H9 (cell line): Measurements from ENCODE around the gene TSPYL1. TPM values are rescaled to one million over a fixed set of nuclear protein-coding genes. Genes with fewer than 3 reads are reported as not detected.

Source experiments
- DNase-seq: peaks from one replicate; pipeline ENCODE4 v3.0.0-alpha.2; 2017
- H2AFZ ChIP-seq: one replicate; pipeline ENCODE4 v1.6.1; 2013; ENCODE audit warnings: mild to moderate bottlenecking, low read length, control low read depth, moderate library complexity
- H2AK5ac ChIP-seq: 2 replicates; pipeline ENCODE4 v1.6.1; 2013; ENCODE audit warnings: low read length, control low read depth, mixed read lengths; ENCODE audit not compliant: insufficient read length
- H2BK120ac ChIP-seq: one replicate; pipeline ENCODE4 v1.6.1; 2013; ENCODE audit warnings: low read depth, mild to moderate bottlenecking, low read length, control low read depth, inconsistent platforms; ENCODE audit not compliant: poor library complexity, severe bottlenecking
- H2BK12ac ChIP-seq: 2 replicates; pipeline ENCODE4 v1.6.1; 2013; ENCODE audit warnings: low read length, control low read depth, mixed read lengths, low read depth; ENCODE audit not compliant: insufficient read length
- H2BK15ac ChIP-seq: 2 replicates; pipeline ENCODE4 v1.6.1; 2013; ENCODE audit warnings: low read depth, low read length, control low read depth
- H2BK20ac ChIP-seq: one replicate; pipeline ENCODE4 v1.6.1; 2013; ENCODE audit warnings: low read depth, mild to moderate bottlenecking, low read length, control low read depth, inconsistent platforms; ENCODE audit not compliant: poor library complexity, severe bottlenecking
- H2BK5ac ChIP-seq: 2 replicates; pipeline ENCODE4 v1.6.1; 2013; ENCODE audit warnings: low read length, control low read depth, mixed read lengths; ENCODE audit not compliant: insufficient read length
- H3K14ac ChIP-seq: 2 replicates; pipeline ENCODE4 v1.6.1; 2013; ENCODE audit warnings: low read length, control low read depth; ENCODE audit not compliant: insufficient read depth
- H3K18ac ChIP-seq: 2 replicates; pipeline ENCODE4 v1.6.1; 2013; ENCODE audit warnings: low read depth, mild to moderate bottlenecking, mixed read lengths, low read length, control low read depth; ENCODE audit not compliant: insufficient read length
- H3K23ac ChIP-seq: 2 replicates; pipeline ENCODE4 v1.6.1; 2013; ENCODE audit warnings: low read length, control low read depth, mixed read lengths, low read depth; ENCODE audit not compliant: insufficient read length
- H3K23me2 ChIP-seq: 2 replicates; pipeline ENCODE4 v1.6.1; 2013; ENCODE audit warnings: low read depth, mild to moderate bottlenecking, mixed read lengths, low read length, control low read depth; ENCODE audit not compliant: insufficient read length, poor library complexity, severe bottlenecking
- H3K27ac ChIP-seq: 2 replicates; pipeline ENCODE4 v1.5.1; 2013; ENCODE audit warnings: low read length, control low read depth, mixed read lengths, low read depth; ENCODE audit not compliant: insufficient read length
- H3K27me3 ChIP-seq: 2 replicates; pipeline ENCODE4 v1.6.1; 2013; ENCODE audit warnings: low read length, control low read depth, inconsistent platforms; ENCODE audit not compliant: insufficient read depth
- H3K4ac ChIP-seq: 2 replicates; pipeline ENCODE4 v1.6.1; 2013; ENCODE audit warnings: low read depth, mild to moderate bottlenecking, control low read depth, inconsistent platforms, low read length, moderate library complexity
- H3K4me1 ChIP-seq: 2 replicates; pipeline ENCODE4 v1.6.1; 2013; ENCODE audit warnings: low read length, control low read depth, inconsistent platforms; ENCODE audit not compliant: insufficient read depth
- H3K4me2 ChIP-seq: 2 replicates; pipeline ENCODE4 v1.6.1; 2013; ENCODE audit warnings: low read length, control low read depth, mixed read lengths; ENCODE audit not compliant: insufficient read length, insufficient read depth
- H3K56ac ChIP-seq: 2 replicates; pipeline ENCODE4 v1.6.1; 2013; ENCODE audit warnings: low read depth, mild to moderate bottlenecking, mixed read lengths, low read length, control low read depth; ENCODE audit not compliant: insufficient read length
- H3K79me1 ChIP-seq: 2 replicates; pipeline ENCODE4 v1.6.1; 2013; ENCODE audit warnings: low read depth, mild to moderate bottlenecking, moderate library complexity, low read length, control low read depth, inconsistent platforms; ENCODE audit not compliant: insufficient read depth, poor library complexity, severe bottlenecking
- H3K79me2 ChIP-seq: 2 replicates; pipeline ENCODE4 v1.6.1; 2013; ENCODE audit warnings: low read length, control low read depth, inconsistent platforms; ENCODE audit not compliant: insufficient read depth
- H3K9ac ChIP-seq: 2 replicates; pipeline ENCODE4 v1.6.1; 2013; ENCODE audit warnings: low read length, control low read depth, mixed read lengths; ENCODE audit not compliant: insufficient read length; ENCODE audit errors: extremely low read depth
- H3K9me3 ChIP-seq: one replicate; pipeline ENCODE4 v1.6.1; 2013; ENCODE audit warnings: low read depth, low read length, inconsistent platforms; ENCODE audit not compliant: control insufficient read depth
- H3T11ph ChIP-seq: one replicate; pipeline ENCODE4 v1.6.1; 2013; ENCODE audit warnings: mild to moderate bottlenecking, low read length, control low read depth, inconsistent platforms
- H4K20me1 ChIP-seq: one replicate; pipeline ENCODE4 v1.6.1; 2013; ENCODE audit not compliant: control insufficient read depth, insufficient read length, insufficient read depth
- H4K5ac ChIP-seq: 2 replicates; pipeline ENCODE4 v1.6.1; 2013; ENCODE audit warnings: low read depth, mild to moderate bottlenecking, mixed read lengths, low read length, control low read depth; ENCODE audit not compliant: insufficient read length
- H4K8ac ChIP-seq: replicated peaks from 2 replicates; pipeline ENCODE4 v1.6.1; 2013; ENCODE audit warnings: low read length, control low read depth, mixed read lengths, low read depth; ENCODE audit not compliant: insufficient read length
- H4K91ac ChIP-seq: 2 replicates; pipeline ENCODE4 v1.6.1; 2013; ENCODE audit warnings: low read depth, mild to moderate bottlenecking, moderate library complexity, mixed read lengths, low read length, control low read depth; ENCODE audit not compliant: insufficient read length
- H3K27ac Mint-ChIP-seq, 3 experiments: 2 replicates in 2 of 3; 3 replicates in 1 of 3; pipeline ENCODE4 v1.8.0; 2020 to 2021; ENCODE audit warnings: mixed read lengths in 3 of 3, mild to moderate bottlenecking in 1 of 3, moderate library complexity in 1 of 3
- H3K27me3 Mint-ChIP-seq: 2 replicates; pipeline ENCODE4 v1.8.0; 2021; ENCODE audit warnings: low read depth, mild to moderate bottlenecking, moderate library complexity, mixed read lengths
- H3K36me3 Mint-ChIP-seq, 3 experiments: 2 replicates in 2 of 3; 3 replicates in 1 of 3; pipeline ENCODE4 v1.8.0; 2020 to 2021; ENCODE audit warnings: low read depth in 3 of 3, mixed read lengths in 3 of 3; ENCODE audit not compliant: insufficient read depth in 1 of 3
- H3K4me1 Mint-ChIP-seq, 2 experiments: 2 replicates each; pipeline ENCODE4 v1.8.0; 2020; ENCODE audit warnings: mixed read lengths in 2 of 2
- H3K4me3 Mint-ChIP-seq, 2 experiments: 2 replicates in 1 of 2; 3 replicates in 1 of 2; pipeline ENCODE4 v1.8.0; 2020 to 2021; ENCODE audit warnings: mild to moderate bottlenecking in 2 of 2, mixed read lengths in 2 of 2, moderate library complexity in 1 of 2
- H3K9me3 Mint-ChIP-seq, 2 experiments: 2 replicates in 1 of 2; 3 replicates in 1 of 2; pipeline ENCODE4 v1.8.0; 2020; ENCODE audit warnings: mild to moderate bottlenecking in 2 of 2, mixed read lengths in 2 of 2, moderate library complexity in 1 of 2
- WGBS: extraction: QIAGEN DNeasy Blood & Tissue Kit; methylation state at CpG from one replicate; pipeline ENCODE4 v1.1.7; 2013; ENCODE audit warnings: missing lambda C conversion rate, low lambda C conversion rate, mixed read lengths; ENCODE audit not compliant: insufficient read length; ENCODE audit errors: extremely low coverage; 5-methylcytosine and 5-hydroxymethylcytosine counted together
- total RNA-seq: library from RNA; stranded (reverse); gene quantifications from 2 replicates; pipeline ENCODE4 v1.2.1, GENCODE V29; 2021
- TF ChIP-seq, protein P1 (sequence below): fragments of 200-600 bp; sonication (generic); conservative IDR thresholded peaks from 3 replicates; pipeline ENCODE4 v1.8.0; 2021; ENCODE audit warnings: antibody characterized with exemption, mild to moderate bottlenecking

TSPYL1 gene
- total RNA-seq, 1 experiment from 2014 or later: 75.3 TPM

DNA sequence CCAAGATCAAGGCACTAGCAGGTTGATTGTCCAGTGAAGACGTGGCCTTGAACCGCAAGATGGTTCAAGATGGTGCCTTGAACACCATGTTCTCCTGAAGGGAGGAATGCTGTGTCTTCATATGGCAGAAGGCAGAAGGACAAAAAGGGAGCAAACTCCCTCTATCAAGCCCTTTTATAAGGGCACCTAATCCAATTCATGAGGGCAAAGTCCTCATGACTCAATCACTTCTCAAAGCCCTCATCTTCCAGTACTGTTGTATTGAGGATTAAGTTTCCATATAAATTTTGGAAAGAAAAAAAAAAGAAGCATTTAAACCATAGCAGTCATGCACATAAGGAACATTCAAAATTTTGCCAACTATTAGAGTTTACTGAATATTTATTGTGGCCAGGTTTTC lies 29.9 kb upstream of the TSPYL1 start:
- Histone ChIP-seq H2AK5ac (no peak overlapping the region), H4K20me1 (no peaks in the 10 kb centered on the region), H2BK20ac (no peak overlapping the region), H3K56ac (no peak overlapping the region), H2BK15ac (no peak overlapping the region), H3K79me2 (no peaks in the 10 kb centered on the region), H2BK5ac (no peak overlapping the region), H3K23ac (no peak overlapping the region), H3K9me3 (no peaks in the 10 kb centered on the region), H3K27ac (no peak overlapping the region), H3K18ac (no peak overlapping the region), H3K14ac (no peak overlapping the region), H3K79me1 (no peaks in the 10 kb centered on the region), H2BK120ac (no peak overlapping the region), H3K23me2 (no peaks in the 10 kb centered on the region), H3T11ph (no peak overlapping the region), H4K8ac (no peak overlapping the region), H3K4ac (no peak overlapping the region), H3K9ac (no peak overlapping the region), H4K5ac (no peak overlapping the region), H2BK12ac (no peak overlapping the region), H3K4me2 (no peak overlapping the region), H3K4me1 (no peaks in the 10 kb centered on the region), H2AFZ (no peak overlapping the region), H3K27me3 (no peaks in the 10 kb centered on the region), H4K91ac (no peak overlapping the region)
- DNase-seq: no peak
- H3K4me3 Mint-ChIP-seq: no peak overlapping the region
- peaks cover 0 to 5% of the 10 kb centered on the region in 2 experiments; a peak in 1 of 4 replicates for H3K4me1 Mint-ChIP-seq
- TF ChIP-seq, protein P1, sequence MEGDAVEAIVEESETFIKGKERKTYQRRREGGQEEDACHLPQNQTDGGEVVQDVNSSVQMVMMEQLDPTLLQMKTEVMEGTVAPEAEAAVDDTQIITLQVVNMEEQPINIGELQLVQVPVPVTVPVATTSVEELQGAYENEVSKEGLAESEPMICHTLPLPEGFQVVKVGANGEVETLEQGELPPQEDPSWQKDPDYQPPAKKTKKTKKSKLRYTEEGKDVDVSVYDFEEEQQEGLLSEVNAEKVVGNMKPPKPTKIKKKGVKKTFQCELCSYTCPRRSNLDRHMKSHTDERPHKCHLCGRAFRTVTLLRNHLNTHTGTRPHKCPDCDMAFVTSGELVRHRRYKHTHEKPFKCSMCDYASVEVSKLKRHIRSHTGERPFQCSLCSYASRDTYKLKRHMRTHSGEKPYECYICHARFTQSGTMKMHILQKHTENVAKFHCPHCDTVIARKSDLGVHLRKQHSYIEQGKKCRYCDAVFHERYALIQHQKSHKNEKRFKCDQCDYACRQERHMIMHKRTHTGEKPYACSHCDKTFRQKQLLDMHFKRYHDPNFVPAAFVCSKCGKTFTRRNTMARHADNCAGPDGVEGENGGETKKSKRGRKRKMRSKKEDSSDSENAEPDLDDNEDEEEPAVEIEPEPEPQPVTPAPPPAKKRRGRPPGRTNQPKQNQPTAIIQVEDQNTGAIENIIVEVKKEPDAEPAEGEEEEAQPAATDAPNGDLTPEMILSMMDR: no peak
- no peaks in the 10 kb centered on the region for H3K27me3 Mint-ChIP-seq
- no peaks in the 10 kb centered on the region for H3K9me3 Mint-ChIP-seq
- H3K36me3 Mint-ChIP-seq: peaks cover 0 to 4% (median 0%) of the 10 kb centered on the region in 3 experiments; a peak in 2 of 7 replicates
- H3K27ac Mint-ChIP-seq: no peak overlapping the region
- WGBS: no CpG with 5 or more reads among the region's 2 CpGs
